K562 (cell line): Measurements from ENCODE around the gene B4GALT5. TPM values are rescaled to one million over a fixed set of nuclear protein-coding genes. Genes with fewer than 3 reads are reported as not detected.

Source experiments
- CBX3 ChIP-seq, 2 experiments: IDR thresholded peaks; 1 replicate in 1 of 2; 2 replicates in 1 of 2; pipeline ENCODE4 v1.6.1; 2012; ENCODE audit warnings: inconsistent platforms in 2 of 2, low read length in 2 of 2, borderline replicate concordance in 1 of 2, control low read depth in 1 of 2
- ELF1 ChIP-seq: fragments of 200-800 bp; sonication (Bioruptor generic); IDR thresholded peaks from 2 replicates; pipeline ENCODE4 v1.6.1; 2016; ENCODE audit warnings: missing genetic modification characterization, missing compliant biosample characterization
- JUN ChIP-seq, 2 experiments: sonication (generic) in 1 of 2; formaldehyde crosslinking in 1 of 2; IDR thresholded peaks; 2 replicates each; pipeline versions ENCODE4 v1.6.1 to v1.8.0; 2012 to 2022; ENCODE audit warnings: borderline replicate concordance in 2 of 2, mild to moderate bottlenecking in 2 of 2, improper control_type of control experiment in 1 of 2, low read depth in 1 of 2, low read length in 1 of 2, missing genetic modification reagents in 1 of 2
- KLF16 ChIP-seq: IDR thresholded peaks from 2 replicates; pipeline ENCODE4 v1.6.1; 2016; ENCODE audit warnings: antibody characterized with exemption
- MGA ChIP-seq: fragments of 450-650 bp; IDR thresholded peaks from 2 replicates; pipeline ENCODE4 v1.6.1; 2016; ENCODE audit warnings: mild to moderate bottlenecking, moderate library complexity
- MXD1 ChIP-seq: fragments of 250-450 bp; sonication (Bioruptor Pico); IDR thresholded peaks from 2 replicates; pipeline ENCODE4 v1.8.0; 2021; ENCODE audit warnings: borderline replicate concordance, mild to moderate bottlenecking, moderate library complexity; ENCODE audit not compliant: poor library complexity, severe bottlenecking
- NONO ChIP-seq, 2 experiments: fragments of 200-400 bp in 1 of 2; fragments of 450-650 bp in 1 of 2; formaldehyde crosslinking in 1 of 2; IDR thresholded peaks; 2 replicates each; pipeline ENCODE4 v1.6.1; 2017; ENCODE audit warnings: low read depth in 2 of 2, mild to moderate bottlenecking in 2 of 2, moderate library complexity in 2 of 2, low read length in 1 of 2
- RB1 ChIP-seq: fragments of 450-650 bp; IDR thresholded peaks from 2 replicates; pipeline ENCODE4 v1.6.1; 2017; ENCODE audit warnings: low read depth, mild to moderate bottlenecking
- TCF7 ChIP-seq: sonication (generic); IDR thresholded peaks from 2 replicates; pipeline ENCODE4 v1.6.1; 2016; ENCODE audit warnings: antibody characterized with exemption, borderline replicate concordance
- TEAD4 ChIP-seq, 2 experiments: sonication (generic) in 1 of 2; formaldehyde crosslinking in 1 of 2; IDR thresholded peaks; 2 replicates each; pipeline versions ENCODE4 v1.6.1 to v1.8.0; 2012 to 2022; ENCODE audit warnings: borderline replicate concordance in 1 of 2, inconsistent platforms in 1 of 2, low read length in 1 of 2, mild to moderate bottlenecking in 1 of 2, missing genetic modification reagents in 1 of 2
- ZBTB26 ChIP-seq: fragments of 450-650 bp; formaldehyde crosslinking; IDR thresholded peaks from 2 replicates; pipeline ENCODE4 v1.4.0; 2022; ENCODE audit warnings: missing genetic modification characterization
- ZNF3 ChIP-seq: fragments of 250-450 bp; sonication (Bioruptor Pico); IDR thresholded peaks from 2 replicates; pipeline ENCODE4 v1.5.0; 2021; ENCODE audit warnings: mild to moderate bottlenecking, moderate library complexity
- polyA plus RNA-seq, 8 experiments: library from polyadenylated mRNA; depleted of rRNA in 4 of 8; stranded (reverse) in 5 of 8; unstranded in 3 of 8; fragments of >200 nt; fragmentation: Nextera tagmentation in 2 of 8; fragmentation: Illumina TruSeq in 1 of 8; extraction: Ambion mirVana in 2 of 8; extraction: Trizol in 1 of 8; gene quantifications; 2 replicates each; pipeline versions ENCODE4 v1.2.1 to v1.2.3, GENCODE V29; 2011 to 2014; ENCODE audit warnings: inconsistent platforms in 1 of 8, missing spikeins in 1 of 8
- total RNA-seq, 7 experiments: library from RNA; depleted of rRNA in 6 of 7; stranded (reverse); fragments of >200 nt in 6 of 7; fragmentation: Illumina TruSeq in 2 of 7; extraction: Trizol in 2 of 7; gene quantifications; 2 replicates each; pipeline versions ENCODE4 v1.2.1 to v1.2.3, GENCODE V29; 2011 to 2021; ENCODE audit warnings: low replicate concordance in 1 of 7

The B4GALT5 gene
- total and polyA plus RNA-seq, 9 of the 15 experiments (the other 6 are each of a cell fraction or from before 2014, with no cell fraction given), result 8.5 to 32.6 (median 23.4) TPM

GRCh38 chr20:49747707-49748524 is 34.2 kb upstream of the B4GALT5 start (continued):
- no peak for TF ChIP-seq JUN (IDR thresholded peaks at IDR 0.05; ENCODE audit: borderline replicate concordance, low read depth, low read length)
- TF ChIP-seq JUN (CRISPR knock-in tag; IDR thresholded peaks at IDR 0.05; ENCODE audit: borderline replicate concordance), result no peak
- no peak for TF ChIP-seq ZBTB26
- no peak for TF ChIP-seq MXD1
- TF ChIP-seq KLF16, result no peak
- TF ChIP-seq CBX3 (IDR thresholded peaks at IDR 0.05; ENCODE audit: borderline replicate concordance in 1 of 2, low read length in 2 of 2), result no peak
- no peak for TF ChIP-seq NONO (IDR thresholded peaks at IDR 0.05; ENCODE audit: low read depth in 2 of 2, low read length in 1 of 2)
- TF ChIP-seq TCF7, result no peak
- no peak for TF ChIP-seq MGA
- peak; percentile 45; the same call in 1 of the 2 replicates for TF ChIP-seq ELF1 (tag)
- TF ChIP-seq ZNF3, result no peak
- TF ChIP-seq TEAD4 (IDR thresholded peaks at IDR 0.05; ENCODE audit: low read length), result peak; percentile 51; the same call in 1 of the 2 replicates
- no peak for TF ChIP-seq TEAD4 (CRISPR knock-in tag; IDR thresholded peaks at IDR 0.05; ENCODE audit: borderline replicate concordance)
- no peak for TF ChIP-seq RB1
